DMS 273 treated with DMSO at 0.1 percent for 48 hours (cell line): ENCODE measurements around the gene NSG2.
A peak's percentile ranks its signal among the peaks of the same experiment; 100 is the strongest.
"Not testable (repeated sequence)": the region's sequence is repeated elsewhere in the genome, so short reads cannot be mapped to it uniquely, and the experiment has no call there.

Experiments
- DNase-seq: peaks from one replicate; lab custom pipeline; 2025; lab: John Stamatoyannopoulos, UW

Gene NSG2

GRCh38 chr5:174045470-174046025 lies at the start of gene NSG2:
TSS of gene NSG2 (plus strand) at chr5:174045706. CDS start at chr5:174046756, 1,050 bp downstream.
- peak; percentile 74 for DNase-seq

- DNase-seq, result no peak
Observed at GRCh38 chr5:173997331-173997730, 48.2 kb upstream of the NSG2 start.

- DNase-seq, result no peak
Observed at GRCh38 chr5:173998531-173998930, 47.0 kb upstream of the NSG2 start.

- DNase-seq, result no peak
Observed at GRCh38 chr5:174000076-174000475, 45.4 kb upstream of the NSG2 start.

- no peak for DNase-seq
Observed at GRCh38 chr5:174003795-174004194, 41.7 kb upstream of the NSG2 start.

- no peak for DNase-seq
Observed at GRCh38 chr5:174008922-174009321, 36.6 kb upstream of the NSG2 start.

GRCh38 chr5:174010365-174010764 lies 35.1 kb upstream of the NSG2 start:
- no peak for DNase-seq

GRCh38 chr5:174011441-174011840 lies 34.1 kb upstream of the NSG2 start:
- DNase-seq, result no peak

GRCh38 chr5:174020069-174020927 lies 25.2 kb upstream of the NSG2 start:
- not testable (repeated sequence) for DNase-seq

GRCh38 chr5:174020928-174021304 lies 24.6 kb upstream of the NSG2 start:
- no peak for DNase-seq

- DNase-seq, result no peak
Observed at GRCh38 chr5:174022384-174023095, 23.0 kb upstream of the NSG2 start.

GRCh38 chr5:174030286-174030685 lies 15.2 kb upstream of the NSG2 start:
- DNase-seq, result no peak

- DNase-seq, result no peak
Observed at GRCh38 chr5:174044466-174045254, 846 bp upstream of the NSG2 start.

GRCh38 chr5:174046558-174046957 lies 1.1 kb downstream of the NSG2 start:
- no peak for DNase-seq

GRCh38 chr5:174047472-174048099 lies 2.1 kb downstream of the NSG2 start:
- DNase-seq, result no peak

- DNase-seq, result no peak
Observed at GRCh38 chr5:174052636-174053035, 7.1 kb downstream of the NSG2 start.

GRCh38 chr5:174053905-174054304 lies 8.4 kb downstream of the NSG2 start:
- DNase-seq, result no peak

GRCh38 chr5:174056064-174056847 lies 10.8 kb downstream of the NSG2 start:
- DNase-seq, result peak; percentile 1

GRCh38 chr5:174057206-174057605 lies 11.7 kb downstream of the NSG2 start:
- no peak for DNase-seq

GRCh38 chr5:174058433-174059122 lies 13.1 kb downstream of the NSG2 start:
- no peak for DNase-seq
